OCI-LY3 (cell line): ENCODE data around the gene ARVCF.

Experiments
- H2AFZ ChIP-seq: fragments of 200-600, 300-600 bp; shearing (Covaris generic); 2 replicates; pipeline ENCODE4 v1.6.0; 2014; ENCODE audit warnings: antibody characterized with exemption, low read depth, low read length
- H3K27ac ChIP-seq: fragments of 200-600, 300-600 bp; sonication (generic); 2 replicates; pipeline ENCODE4 v1.5.1; 2014; ENCODE audit warnings: mild to moderate bottlenecking, low read length, moderate library complexity, mixed read lengths
- H3K27me3 ChIP-seq: fragments of 200-600, 300-600 bp; sonication (generic); 2 replicates; pipeline ENCODE4 v1.6.1; 2014; ENCODE audit warnings: low read depth, low read length, mixed read lengths
- H3K36me3 ChIP-seq: fragments of 200-600, 300-600 bp; sonication (generic); replicated peaks from 2 replicates; pipeline ENCODE3; 2014; ENCODE audit warnings: low read depth, low read length, mixed read lengths
- H3K4me1 ChIP-seq: fragments of 300-600, 200-600 bp; sonication (generic); 2 replicates; pipeline ENCODE4 v1.6.1; 2014; ENCODE audit warnings: low read length, mixed read lengths
- H3K4me2 ChIP-seq: fragments of 200-600, 300-600 bp; sonication (generic); 2 replicates; pipeline ENCODE4 v1.6.1; 2014; ENCODE audit warnings: low read length, mixed read lengths
- H3K4me3 ChIP-seq: fragments of 300-600, 200-600 bp; sonication (generic); 2 replicates; pipeline ENCODE4 v1.5.1; 2014; ENCODE audit warnings: antibody characterized with exemption, mild to moderate bottlenecking, low read length, moderate library complexity
- H3K79me2 ChIP-seq: fragments of 300-600, 200-600 bp; shearing (Covaris generic); 2 replicates; pipeline ENCODE4 v1.6.1; 2014; ENCODE audit warnings: mild to moderate bottlenecking, low read length, mixed read lengths
- H3K9ac ChIP-seq: fragments of 300-600, 200-600 bp; shearing (Covaris generic); 2 replicates; pipeline ENCODE4 v1.6.0; 2014; ENCODE audit warnings: mild to moderate bottlenecking, low read length, moderate library complexity
- H3K9me3 ChIP-seq: fragments of 200-600, 300-600 bp; shearing (Covaris generic); 2 replicates; pipeline ENCODE4 v1.6.1; 2014; ENCODE audit warnings: low read length, mixed read lengths; ENCODE audit not compliant: insufficient read depth
- H4K20me1 ChIP-seq: fragments of 200-600, 300-600 bp; sonication (generic); 2 replicates; pipeline ENCODE4 v1.6.1; 2016; ENCODE audit warnings: low read length, mixed read lengths; ENCODE audit not compliant: insufficient read depth
- EZH2phosphoT487 ChIP-seq: fragments of 200-600 bp; shearing (Covaris generic); IDR thresholded peaks from 2 replicates; pipeline ENCODE4 v1.6.1; 2018; ENCODE audit warnings: antibody characterized with exemption, mixed run types, low read depth
- TF ChIP-seq, protein P1 (sequence below): fragments of 200-600, 300-600 bp; sonication (generic); IDR thresholded peaks from 2 replicates; pipeline ENCODE4 v1.5.1; 2014; ENCODE audit warnings: antibody characterized with exemption, low read length, low read depth

The ARVCF gene

DNA sequence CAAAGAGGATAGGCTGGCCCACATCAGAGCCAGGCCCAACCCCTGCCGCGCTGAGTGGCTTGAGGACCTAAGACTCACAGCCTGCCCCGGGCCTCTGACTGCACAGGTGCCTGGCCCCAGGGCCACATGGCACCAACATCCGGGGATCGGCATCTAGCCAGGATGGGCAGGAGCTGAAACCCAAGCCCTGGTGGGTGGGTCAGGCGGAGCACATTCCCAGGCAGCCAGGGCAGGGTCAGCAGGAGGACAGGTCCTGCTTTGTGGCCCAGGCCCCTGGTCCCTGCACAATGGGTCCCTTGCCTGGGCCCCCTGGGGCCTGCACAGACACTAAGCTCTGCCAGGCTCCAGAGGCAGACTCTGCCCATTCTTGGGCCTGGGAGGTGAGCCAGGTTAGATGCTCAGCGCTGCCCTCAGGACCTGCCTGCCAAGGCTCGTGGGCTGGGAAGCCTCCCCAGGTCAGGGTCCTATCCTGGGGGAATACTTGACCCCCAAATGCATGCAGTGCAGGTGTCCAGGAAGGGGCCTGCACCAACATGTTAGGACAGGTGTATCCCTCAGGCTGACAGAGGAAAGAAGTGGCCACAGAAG is 33.5 kb downstream of the ARVCF start:
- Histone ChIP-seq H3K36me3 (no peaks in the 10 kb centered on the region), H3K4me2 (no peak overlapping the region)

DNA sequence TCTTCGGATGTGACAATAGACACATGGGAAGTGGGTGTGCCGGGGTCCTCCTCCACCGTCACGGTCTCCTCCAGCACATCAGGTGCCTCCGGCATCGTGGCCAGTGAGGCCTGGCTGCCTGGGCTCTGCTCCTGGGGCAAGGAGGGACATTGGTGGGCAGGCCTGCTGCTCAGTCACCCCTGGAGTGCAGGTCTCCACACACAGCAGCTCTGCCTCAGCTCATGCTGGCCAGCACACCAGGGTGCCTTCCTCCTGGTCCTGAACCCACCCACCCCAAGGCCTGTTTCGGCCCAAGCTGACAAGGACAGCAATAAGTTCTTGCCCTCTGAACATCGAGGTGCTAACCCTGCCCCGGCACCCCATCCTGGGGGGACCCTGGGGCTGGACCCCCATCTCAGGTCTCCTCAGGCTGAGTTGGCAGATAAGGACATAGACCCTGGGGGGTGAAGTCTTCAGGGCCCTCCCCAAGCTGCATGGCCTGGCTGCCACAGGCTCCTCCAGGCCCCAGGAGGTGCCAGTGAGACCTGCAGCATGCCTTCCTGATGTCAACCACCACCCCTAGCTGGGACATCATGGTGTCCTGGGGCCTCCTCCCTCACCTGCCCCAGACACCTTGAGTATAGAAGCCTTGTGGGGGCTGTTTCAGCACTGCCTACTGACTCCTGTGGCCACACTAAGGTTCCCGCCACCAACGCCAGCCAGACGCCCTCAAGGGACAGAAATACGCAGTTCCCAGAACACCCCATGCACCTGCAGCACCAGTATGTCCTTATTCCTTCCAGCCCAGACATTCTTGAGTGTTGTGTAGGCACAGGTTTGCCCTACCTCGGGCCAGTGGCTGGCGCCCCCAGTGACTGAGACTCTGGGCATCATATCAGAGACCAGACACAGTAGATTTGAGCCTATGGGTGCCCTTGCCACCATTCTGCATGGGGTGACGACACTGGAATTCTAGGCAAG is 34.4 kb downstream of the ARVCF start:
- Histone ChIP-seq H3K9me3 (no peaks in the 10 kb centered on the region), H3K36me3 (no peaks in the 10 kb centered on the region), H3K4me2 (no peak overlapping the region), H3K27ac (no peak overlapping the region), H3K4me1 (peaks cover 3% of the 10 kb centered on the region; the same call in 1 of the 2 replicates), H4K20me1 (no peaks in the 10 kb centered on the region), H3K79me2 (no peaks in the 10 kb centered on the region), H3K9ac (no peak overlapping the region), H2AFZ (no peak overlapping the region), H3K27me3 (no peaks in the 10 kb centered on the region), H3K4me3 (no peak overlapping the region)
- TF ChIP-seq, protein P1, sequence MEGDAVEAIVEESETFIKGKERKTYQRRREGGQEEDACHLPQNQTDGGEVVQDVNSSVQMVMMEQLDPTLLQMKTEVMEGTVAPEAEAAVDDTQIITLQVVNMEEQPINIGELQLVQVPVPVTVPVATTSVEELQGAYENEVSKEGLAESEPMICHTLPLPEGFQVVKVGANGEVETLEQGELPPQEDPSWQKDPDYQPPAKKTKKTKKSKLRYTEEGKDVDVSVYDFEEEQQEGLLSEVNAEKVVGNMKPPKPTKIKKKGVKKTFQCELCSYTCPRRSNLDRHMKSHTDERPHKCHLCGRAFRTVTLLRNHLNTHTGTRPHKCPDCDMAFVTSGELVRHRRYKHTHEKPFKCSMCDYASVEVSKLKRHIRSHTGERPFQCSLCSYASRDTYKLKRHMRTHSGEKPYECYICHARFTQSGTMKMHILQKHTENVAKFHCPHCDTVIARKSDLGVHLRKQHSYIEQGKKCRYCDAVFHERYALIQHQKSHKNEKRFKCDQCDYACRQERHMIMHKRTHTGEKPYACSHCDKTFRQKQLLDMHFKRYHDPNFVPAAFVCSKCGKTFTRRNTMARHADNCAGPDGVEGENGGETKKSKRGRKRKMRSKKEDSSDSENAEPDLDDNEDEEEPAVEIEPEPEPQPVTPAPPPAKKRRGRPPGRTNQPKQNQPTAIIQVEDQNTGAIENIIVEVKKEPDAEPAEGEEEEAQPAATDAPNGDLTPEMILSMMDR = no peak
- no peak for TF ChIP-seq EZH2phosphoT487

More for the DNA sequence above, 33.5 kb downstream of the ARVCF start:
- no peaks in the 10 kb centered on the region for H3K79me2 ChIP-seq
- no peak overlapping the region for H3K4me3 ChIP-seq
- no peak overlapping the region for H3K27ac ChIP-seq
- H3K27me3 ChIP-seq = no peaks in the 10 kb centered on the region
- H2AFZ ChIP-seq = no peak overlapping the region
- peaks cover 3% of the 10 kb centered on the region; the same call in 1 of the 2 replicates for H3K4me1 ChIP-seq
- no peaks in the 10 kb centered on the region for H3K9me3 ChIP-seq
- H3K9ac ChIP-seq = no peak overlapping the region
- no peaks in the 10 kb centered on the region for H4K20me1 ChIP-seq
- TF ChIP-seq, protein P1 = no peak
- TF ChIP-seq EZH2phosphoT487 = no peak

DNA sequence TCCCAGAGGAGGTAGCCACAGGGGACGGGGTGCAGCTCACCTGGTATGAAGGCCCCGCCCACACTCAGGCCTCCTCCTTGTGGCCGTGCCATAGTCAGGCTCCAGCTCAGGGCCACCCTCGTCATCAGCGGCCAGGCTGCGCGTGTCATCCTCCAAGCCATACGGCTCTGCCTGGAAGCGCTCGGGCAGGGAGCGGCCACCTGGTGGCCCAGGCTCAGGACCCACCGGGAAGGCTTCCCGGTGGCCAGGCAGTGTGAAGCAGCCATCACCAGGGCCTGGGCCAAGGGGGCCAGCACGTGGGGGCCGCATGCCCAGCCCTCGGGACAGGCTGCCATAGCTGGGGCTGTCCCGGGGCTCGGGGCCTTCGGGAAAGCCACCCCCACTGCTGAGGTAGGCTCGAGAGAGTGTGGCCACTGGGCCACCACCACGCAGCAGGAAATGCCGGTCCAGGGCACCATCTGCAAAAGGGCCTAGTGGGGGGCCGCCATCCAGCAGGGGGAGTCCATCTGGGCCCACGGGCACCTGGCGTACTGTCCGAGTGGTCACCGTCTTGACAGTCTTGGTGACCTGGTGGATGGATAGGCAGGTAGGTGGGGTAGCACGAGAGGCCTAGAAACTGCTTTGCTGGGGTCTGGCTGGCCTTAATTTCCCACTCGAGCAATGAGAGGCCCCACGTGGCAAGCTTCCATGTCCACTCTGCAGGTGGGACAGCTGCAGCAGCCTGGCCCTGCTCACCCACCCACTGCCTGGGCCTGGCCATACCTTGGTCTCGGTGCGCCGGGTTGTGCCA is 35.3 kb downstream of the ARVCF start:
- no peaks in the 10 kb centered on the region for H3K36me3 ChIP-seq

More for the DNA sequence above, 35.3 kb downstream of the ARVCF start:
- no peak overlapping the region for H3K4me3 ChIP-seq
- no peak overlapping the region for H3K9ac ChIP-seq
- H3K27me3 ChIP-seq = no peaks in the 10 kb centered on the region
- no peaks in the 10 kb centered on the region for H4K20me1 ChIP-seq
- H3K79me2 ChIP-seq = no peaks in the 10 kb centered on the region
- H3K4me1 ChIP-seq = peaks cover 3% of the 10 kb centered on the region; the same call in 1 of the 2 replicates
- TF ChIP-seq, protein P1 = no peak
- no peak for TF ChIP-seq EZH2phosphoT487
- H3K9me3 ChIP-seq = no peaks in the 10 kb centered on the region
- H3K27ac ChIP-seq = no peak overlapping the region
- no peak overlapping the region for H2AFZ ChIP-seq
- H3K4me2 ChIP-seq = no peak overlapping the region
